Hematopoietic multipotent progenitor cell treated with erythropoietin and hydrocortisone succinate and interleukin-3 and kit ligand, for 8 days (in vitro differentiated cells): ENCODE results near the gene SCG2.
"Not testable (repeated sequence)": the region's sequence is repeated elsewhere in the genome, so short reads cannot be mapped to it uniquely, and the experiment has no call there.

Experiments used
- DNase-seq: peaks from one replicate; pipeline ENCODE4 v3.0.0-alpha.2; 2015

The SCG2 gene

DNA sequence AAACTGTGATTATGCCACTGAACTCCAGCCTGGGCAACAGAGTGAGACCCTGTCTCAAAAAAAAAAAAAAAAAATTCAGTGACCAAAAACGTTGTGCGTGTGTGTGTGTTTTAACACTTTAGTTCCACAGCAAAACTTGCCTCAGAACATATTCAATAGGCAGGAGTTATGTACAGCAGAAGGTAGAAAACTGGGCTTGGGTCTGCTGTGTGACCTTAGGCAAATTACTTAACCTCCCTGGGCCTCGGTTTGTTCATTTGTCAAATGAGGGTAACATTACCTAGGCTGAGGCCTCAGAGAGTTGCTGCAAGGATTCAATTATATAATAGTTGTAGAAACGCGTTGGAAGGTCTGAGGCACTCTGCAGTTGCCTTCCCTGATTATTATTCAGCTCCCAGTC is 10.3 kb upstream of the SCG2 start:
- DNase-seq: no peak

DNA sequence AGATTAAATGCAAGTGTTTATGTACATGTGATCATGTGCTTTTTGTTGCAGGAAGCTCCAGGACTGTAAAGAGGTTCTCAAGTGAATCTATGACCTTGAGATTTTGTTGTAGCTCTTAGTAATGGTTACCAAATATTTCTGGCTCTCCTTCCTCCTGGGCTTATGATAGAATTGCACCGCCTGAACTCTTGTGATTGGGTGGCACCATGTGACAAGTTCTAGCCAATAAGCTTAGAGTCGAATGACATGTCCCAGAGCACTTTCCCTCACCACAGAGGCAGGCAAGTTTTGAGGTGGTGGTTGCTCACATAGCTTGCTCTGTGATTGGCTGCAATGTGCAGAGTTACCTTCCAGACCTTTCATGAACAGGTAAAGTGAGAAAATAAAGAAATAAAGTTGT is 8.9 kb upstream of the SCG2 start:
- no peak for DNase-seq

- DNase-seq: no peak
Measured at GRCh38 chr2:223607476-223607875, 5.3 kb upstream of the SCG2 start.

DNA sequence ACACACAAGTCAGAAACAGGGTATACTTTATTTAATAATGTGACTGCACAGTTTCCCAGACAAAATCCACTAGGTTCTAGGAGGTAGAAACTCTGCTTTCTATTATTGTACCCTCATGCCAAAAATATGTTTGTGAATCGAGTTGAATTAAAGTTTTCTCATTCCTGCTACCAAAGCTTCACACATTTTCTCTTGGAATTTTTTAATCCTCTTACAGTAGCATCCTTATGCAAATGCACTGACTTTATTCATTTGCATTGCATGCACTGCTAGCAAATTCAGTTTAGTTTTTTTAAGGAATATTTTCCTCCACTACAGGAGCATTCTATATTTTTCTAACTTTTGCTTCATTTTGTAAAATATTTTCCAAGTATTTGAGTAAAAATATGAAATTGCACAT is 4.8 kb upstream of the SCG2 start:
- DNase-seq: no peak

DNA sequence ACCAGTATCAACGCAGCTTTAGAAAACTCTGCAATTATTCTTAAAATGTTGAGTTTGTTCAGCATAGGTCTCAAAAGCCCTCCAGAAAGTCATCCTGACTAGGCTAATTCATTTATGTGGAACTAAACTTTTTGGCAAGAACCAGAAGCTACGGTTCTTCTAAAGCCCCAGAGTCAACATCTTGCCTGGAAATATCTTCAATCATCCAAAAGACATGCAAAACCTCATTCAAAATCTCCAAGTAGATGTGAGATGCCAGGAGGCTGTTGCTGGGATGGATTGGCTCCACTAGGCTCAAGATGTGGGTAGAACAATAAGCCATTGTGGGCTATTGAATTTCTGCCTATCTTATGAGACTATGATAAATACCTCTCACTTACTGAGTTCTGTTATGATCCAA is 2.1 kb upstream of the SCG2 start:
- no peak for DNase-seq

DNA sequence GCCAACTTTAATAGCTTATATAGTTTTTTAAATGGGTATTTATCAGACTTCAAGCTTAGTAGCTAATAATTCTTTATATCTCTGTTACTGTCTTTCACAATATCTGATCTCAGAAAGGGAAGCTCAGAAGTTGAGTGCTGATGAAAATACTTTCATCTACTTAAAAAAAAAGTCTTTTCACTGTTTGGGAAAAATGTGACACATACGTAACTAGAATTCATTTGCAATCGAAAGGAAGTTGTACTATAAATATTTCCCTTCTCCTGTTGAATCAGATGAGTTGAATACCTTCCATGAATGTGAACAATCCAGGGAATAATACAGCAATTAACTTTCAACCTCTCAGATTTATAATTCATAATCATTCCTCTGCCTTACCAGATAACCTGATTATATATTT is 811 bp upstream of the SCG2 start:
- no peak for DNase-seq

- no peak for DNase-seq
Measured at GRCh38 chr2:223601018-223601417, 1.1 kb downstream of the SCG2 start.

GRCh38 chr2:223599640-223600380 is 2.4 kb downstream of the SCG2 start:
- DNase-seq: no peak

DNA sequence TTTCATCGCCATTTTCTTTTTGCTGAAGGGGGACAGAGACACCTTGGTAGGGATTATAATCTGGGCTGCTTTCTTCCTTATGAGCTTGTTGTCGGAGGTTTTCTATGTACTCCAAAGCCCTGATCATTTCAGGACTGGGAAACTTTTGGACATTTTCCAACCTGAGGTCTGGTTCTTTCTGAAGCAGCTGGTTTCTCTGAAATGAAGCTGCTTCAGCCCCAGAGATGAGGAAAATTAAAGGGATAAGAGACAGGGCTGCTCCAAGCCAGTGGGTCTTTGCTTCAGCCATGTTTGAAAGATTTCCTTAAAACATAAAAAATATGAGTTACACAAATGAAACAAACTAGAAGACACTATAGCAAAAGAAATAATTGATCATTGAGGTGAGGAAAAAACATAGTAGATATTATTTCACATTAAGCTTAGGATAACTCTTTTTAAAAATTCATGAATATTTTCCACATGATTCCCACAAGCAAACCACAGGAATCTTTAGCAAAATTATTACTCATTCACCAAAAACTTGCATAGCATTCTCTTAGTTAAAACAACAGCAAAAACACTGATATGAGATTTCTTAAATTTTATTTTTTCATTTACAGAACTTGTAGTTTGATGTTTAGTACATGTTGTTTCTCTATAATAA is 3.0 kb downstream of the SCG2 start:
- no peak for DNase-seq

DNA sequence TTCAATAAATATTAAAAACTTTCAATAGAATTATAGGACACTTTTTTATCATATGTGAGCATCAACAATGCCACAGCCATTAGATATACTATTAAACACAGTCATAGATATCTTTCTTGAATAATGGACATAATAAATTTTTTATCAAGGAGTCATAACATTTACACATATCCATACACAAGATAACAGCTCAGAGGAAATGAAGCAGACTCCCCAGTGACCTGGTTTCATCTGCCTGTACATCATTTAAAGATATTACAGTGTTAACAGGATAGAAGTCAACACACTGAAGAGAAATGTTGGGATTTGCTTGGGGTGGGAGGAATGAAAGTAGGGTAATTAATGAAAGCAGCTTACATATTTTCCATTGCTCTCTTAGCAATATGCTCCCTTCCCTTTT is 5.1 kb downstream of the SCG2 start:
- DNase-seq: no peak

DNA sequence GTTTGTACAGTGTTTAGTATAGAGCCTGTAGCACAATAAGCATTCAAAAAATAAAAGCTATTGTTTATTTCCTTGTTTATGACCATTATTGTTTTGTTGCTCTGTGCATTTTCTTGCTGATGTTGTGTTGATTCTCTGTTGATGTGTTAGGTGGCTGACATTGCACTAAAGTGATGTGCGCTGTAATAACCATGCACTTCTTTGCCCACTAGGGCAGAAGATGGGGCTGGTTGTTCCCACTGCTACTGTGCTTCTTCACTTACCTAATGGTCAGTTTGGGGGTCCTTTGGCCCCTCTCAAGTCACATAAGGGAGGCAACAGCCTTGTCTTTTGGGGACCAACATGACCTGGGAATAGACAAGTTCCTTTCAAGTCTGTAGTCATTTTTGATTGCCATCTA is 6.0 kb downstream of the SCG2 start:
- no peak for DNase-seq

DNA sequence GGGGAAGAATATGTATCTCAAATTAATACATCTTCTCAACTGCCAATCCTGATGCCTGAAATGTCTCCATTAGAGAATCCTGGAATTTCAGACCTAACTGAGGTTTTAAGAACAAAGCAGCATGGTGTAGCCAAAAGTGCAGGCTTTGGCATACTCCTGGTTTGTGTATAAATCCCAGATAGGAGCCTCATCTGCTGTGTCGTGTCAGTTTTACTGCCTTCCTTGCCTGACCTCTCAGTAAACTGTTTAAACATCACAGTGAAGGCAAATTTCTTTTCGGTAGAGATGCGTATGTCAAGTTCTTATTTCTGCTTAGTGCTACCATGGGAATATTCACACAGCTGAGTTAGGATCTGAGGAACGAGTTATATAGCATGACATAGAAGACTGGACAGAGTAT is 7.3 kb downstream of the SCG2 start:
- DNase-seq: no peak

GRCh38 chr2:223594259-223594658 is 7.9 kb downstream of the SCG2 start:
- DNase-seq: no peak

DNA sequence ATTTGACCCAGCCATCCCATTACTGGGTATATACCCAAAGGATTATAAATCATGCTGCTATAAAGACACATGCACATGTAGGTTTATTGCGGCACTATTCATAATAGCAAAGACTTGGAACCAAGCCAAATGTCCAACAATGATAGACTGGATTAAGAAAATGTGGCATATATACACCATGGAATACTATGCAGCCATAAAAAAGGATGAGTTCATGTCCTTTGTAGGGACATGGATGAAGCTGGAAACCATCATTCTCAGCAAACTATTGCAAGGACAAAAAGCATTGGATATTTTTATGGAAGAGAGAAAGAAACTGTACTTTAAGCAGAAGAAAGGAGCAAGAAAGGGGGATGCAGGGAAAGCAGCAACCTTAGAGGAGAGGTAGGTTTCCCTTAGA is 9.5 kb downstream of the SCG2 start:
- not testable (repeated sequence) for DNase-seq

GRCh38 chr2:223591596-223591995 is 10.6 kb downstream of the SCG2 start:
- no peak for DNase-seq

DNA sequence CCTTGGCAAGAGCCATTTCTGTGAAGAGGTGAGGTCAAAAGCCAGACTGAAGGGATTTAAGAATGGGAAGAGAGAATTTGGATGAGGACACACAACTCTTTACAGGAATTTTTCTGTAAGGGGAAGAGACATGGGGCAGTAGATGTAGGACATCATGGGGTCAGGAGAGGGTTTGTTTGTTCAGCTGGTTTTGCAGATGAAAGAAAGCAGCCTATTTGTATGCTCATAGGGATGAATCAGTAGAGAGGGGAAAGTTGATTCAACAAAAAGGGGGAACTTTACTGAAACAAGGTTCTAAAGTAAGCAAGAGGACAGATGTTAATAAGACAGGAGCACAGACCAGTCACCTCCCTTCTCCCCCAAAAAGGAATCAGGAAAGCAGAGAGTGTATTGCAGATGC is 11.2 kb downstream of the SCG2 start:
- DNase-seq: no peak

GRCh38 chr2:223589901-223590300 is 12.3 kb downstream of the SCG2 start:
- DNase-seq: no peak

- no peak for DNase-seq
Measured at GRCh38 chr2:223588251-223588650, 13.9 kb downstream of the SCG2 start.

GRCh38 chr2:223587301-223587700 is 14.9 kb downstream of the SCG2 start:
- DNase-seq: no peak

DNA sequence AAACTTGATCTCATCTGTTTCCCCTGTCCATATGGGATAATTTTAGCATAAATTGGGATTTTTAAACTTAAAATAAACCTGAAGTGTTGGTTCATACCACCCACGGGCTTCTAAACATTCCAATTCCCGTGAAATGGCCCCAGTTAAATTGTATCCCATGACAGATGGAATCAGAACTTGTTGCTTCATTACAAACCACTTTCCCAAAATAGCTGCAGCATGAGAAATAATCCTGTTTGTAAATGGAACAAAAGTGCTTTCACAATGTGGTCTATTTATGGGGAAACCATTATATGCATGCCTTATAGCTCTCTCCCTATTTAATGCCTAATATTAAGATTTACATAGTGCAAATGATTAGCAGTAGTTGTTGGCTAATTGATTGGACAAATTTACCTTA is 15.9 kb downstream of the SCG2 start:
- DNase-seq: no peak

GRCh38 chr2:223585666-223586065 is 16.5 kb downstream of the SCG2 start:
- no peak for DNase-seq

DNA sequence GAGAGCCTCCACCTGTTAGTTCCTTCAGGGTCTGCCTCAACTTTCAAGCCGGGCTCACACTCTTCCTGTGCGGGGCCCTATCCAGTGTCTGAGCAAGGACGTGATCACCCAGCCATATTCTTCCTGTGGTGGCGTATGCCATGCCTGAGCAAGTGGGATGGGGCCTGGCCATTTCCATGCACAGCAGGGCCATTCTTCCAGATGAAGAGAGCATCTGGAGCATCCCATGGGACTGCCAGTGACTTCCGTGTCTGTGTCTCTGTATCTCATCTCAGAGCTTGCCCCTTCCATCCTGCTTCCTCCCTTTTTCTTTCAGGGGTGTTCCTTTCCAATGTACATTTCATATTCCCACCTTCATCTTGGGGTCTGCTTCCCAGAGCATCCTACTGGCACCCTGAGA is 20.2 kb downstream of the SCG2 start:
- no peak for DNase-seq

GRCh38 chr2:223580951-223581350 is 21.2 kb downstream of the SCG2 start:
- DNase-seq: no peak

DNA sequence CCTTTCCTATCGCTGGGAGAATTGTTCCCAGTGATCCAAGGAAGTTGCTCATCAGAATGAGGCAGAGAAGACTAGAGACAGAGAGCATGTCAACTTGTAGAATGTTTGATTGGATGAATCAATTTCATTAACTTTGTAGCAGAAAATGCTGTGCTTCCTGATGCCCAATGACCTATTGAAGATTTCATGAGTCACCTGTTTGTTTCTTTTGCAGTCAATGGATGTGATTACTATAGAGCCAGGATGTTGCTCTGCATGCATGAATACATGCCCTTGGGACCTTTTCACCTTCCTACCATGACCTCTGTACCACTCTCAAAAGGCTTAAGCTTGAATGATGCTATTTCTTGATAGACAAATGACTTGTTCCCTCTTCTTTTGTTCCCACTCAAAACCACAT is 23.3 kb downstream of the SCG2 start:
- no peak for DNase-seq

GRCh38 chr2:223576873-223577272 is 25.3 kb downstream of the SCG2 start:
- no peak for DNase-seq
